Transverse colon (tissue), 4 donors: ENCODE measurements around the gene ADGRG4. TPM values are rescaled to one million over a fixed set of nuclear protein-coding genes. Genes with fewer than 3 reads are reported as not detected.
"Not testable (repeated sequence)": the region's sequence is repeated elsewhere in the genome, so short reads cannot be mapped to it uniquely, and the experiment has no call there.

ENCODE experiments used
- DNase-seq: peaks from one replicate; pipeline ENCODE4 v3.0.0-alpha.2; 2019
- H3K27ac ChIP-seq, 4 donors: fragments of 200-600 bp; sonication (generic); 2 replicates each; pipeline ENCODE4 v1.5.1; 2016 to 2018; ENCODE audit warnings: inconsistent platforms in 4 of 4
- H3K27me3 ChIP-seq: fragments of 200-600 bp; sonication (generic); 2 replicates; pipeline ENCODE4 v1.5.1; 2017; ENCODE audit warnings: inconsistent platforms
- H3K36me3 ChIP-seq, 4 donors: fragments of 200-600 bp; sonication (generic); 2 replicates each; pipeline ENCODE4 v1.5.1; 2017 to 2019; ENCODE audit warnings: inconsistent platforms in 4 of 4
- H3K4me1 ChIP-seq, 4 donors: fragments of 200-600 bp; sonication (generic); 2 replicates each; pipeline ENCODE4 v1.5.1; 2017 to 2020; ENCODE audit warnings: inconsistent platforms in 4 of 4
- H3K4me3 ChIP-seq, 4 donors: fragments of 200-600 bp; sonication (generic); 1 replicate in 1 of 4; 2 replicates in 3 of 4; pipeline versions ENCODE4 v1.5.1 to v1.6.1; 2017 to 2019; ENCODE audit warnings: inconsistent platforms in 4 of 4
- H3K9me3 ChIP-seq, 2 donors: fragments of 200-600 bp; sonication (generic); 2 replicates each; pipeline ENCODE4 v1.5.1; 2017 to 2019; ENCODE audit warnings: inconsistent platforms in 2 of 2
- EP300 ChIP-seq: sonication (generic); formaldehyde crosslinking; IDR thresholded peaks from one replicate; pipeline ENCODE4 v1.6.1; 2017; ENCODE audit warnings: antibody characterized with exemption, low read depth
- POLR2A ChIP-seq: fragments of 450-650 bp; IDR thresholded peaks from one replicate; pipeline ENCODE4 v1.6.1; 2016; ENCODE audit warnings: antibody characterized with exemption, mild to moderate bottlenecking, moderate library complexity
- POLR2AphosphoS5 ChIP-seq, 3 donors: sonication (generic); formaldehyde crosslinking; IDR thresholded peaks; one replicate each; pipeline ENCODE4 v1.6.1; 2016; ENCODE audit warnings: antibody characterized with exemption in 3 of 3
- WGBS, 2 donors: methylation state at CpG; one replicate each; pipeline ENCODE4 v1.1.5; 2018; ENCODE audit warnings: low coverage in 1 of 2; 5-methylcytosine and 5-hydroxymethylcytosine counted together
- in situ Hi-C, 4 donors: fragments of 200-750 bp; cut with MboI; loops; one replicate each; pipeline versions ENCODE4 v1.15.0 to v1.15.1; 2017; ENCODE audit warnings: low sequenced_read_pairs in 3 of 4, low pct_ligation_motif_present in 1 of 4, low pct_unique_long_range_greater_than_20kb in 1 of 4
- intact Hi-C: fragments of 100-400 bp; cut with DNase I; formaldehyde crosslinking; loops from one replicate; pipeline ENCODE4 v1.15.1; 2023; ENCODE audit warnings: low total_unique reads
- total RNA-seq, 4 donors: library from RNA; depleted of rRNA; stranded (reverse); fragments of >200 nt; gene quantifications; one replicate each; pipeline ENCODE4 v1.1.0, GENCODE V29; 2016
- TF ChIP-seq, protein P1 (sequence below), 5 experiments: fragments of 200-600 bp in 3 of 5; fragments of 450-650 bp in 2 of 5; sonication (generic) in 3 of 5; IDR thresholded peaks; 1 replicate in 2 of 5; 2 replicates in 3 of 5; pipeline ENCODE4 v1.5.1; 2016 to 2017; ENCODE audit warnings: antibody characterized with exemption in 5 of 5, inconsistent platforms in 3 of 5, mild to moderate bottlenecking in 2 of 5, moderate library complexity in 1 of 5

Gene ADGRG4
- total RNA-seq, 4 donors from 2014 or later, result under 0.01 TPM; not detected in 3

- DNase-seq, result no peak
- Histone ChIP-seq H3K36me3 (no peaks in the 10 kb centered on the region), H3K27me3 (no peaks in the 10 kb centered on the region), H3K4me3 (no peak overlapping the region), H3K4me1 (peaks cover 0 to 8% (median 2%) of the 10 kb centered on the region in 4 donors), H3K27ac (no peak overlapping the region), H3K9me3 (no peaks in the 10 kb centered on the region)
- in situ Hi-C loops (loop anchor here in 1 of 4 donors (25.0 kb wide), 1 partner anchor 234 kb away; no protein-coding TSS in a partner anchor), intact Hi-C loops (loop anchor here (5.0 kb wide), 1 partner anchor 244 kb away; no protein-coding TSS in a partner anchor)
- WGBS, 2 donors, result 50 to 65% methylated on average over 1 of the region's 1 CpG
- TF ChIP-seq POLR2A, result no peak
- no peak for TF ChIP-seq POLR2AphosphoS5 (IDR thresholded peaks at IDR 0.05)
- TF ChIP-seq, protein P1, sequence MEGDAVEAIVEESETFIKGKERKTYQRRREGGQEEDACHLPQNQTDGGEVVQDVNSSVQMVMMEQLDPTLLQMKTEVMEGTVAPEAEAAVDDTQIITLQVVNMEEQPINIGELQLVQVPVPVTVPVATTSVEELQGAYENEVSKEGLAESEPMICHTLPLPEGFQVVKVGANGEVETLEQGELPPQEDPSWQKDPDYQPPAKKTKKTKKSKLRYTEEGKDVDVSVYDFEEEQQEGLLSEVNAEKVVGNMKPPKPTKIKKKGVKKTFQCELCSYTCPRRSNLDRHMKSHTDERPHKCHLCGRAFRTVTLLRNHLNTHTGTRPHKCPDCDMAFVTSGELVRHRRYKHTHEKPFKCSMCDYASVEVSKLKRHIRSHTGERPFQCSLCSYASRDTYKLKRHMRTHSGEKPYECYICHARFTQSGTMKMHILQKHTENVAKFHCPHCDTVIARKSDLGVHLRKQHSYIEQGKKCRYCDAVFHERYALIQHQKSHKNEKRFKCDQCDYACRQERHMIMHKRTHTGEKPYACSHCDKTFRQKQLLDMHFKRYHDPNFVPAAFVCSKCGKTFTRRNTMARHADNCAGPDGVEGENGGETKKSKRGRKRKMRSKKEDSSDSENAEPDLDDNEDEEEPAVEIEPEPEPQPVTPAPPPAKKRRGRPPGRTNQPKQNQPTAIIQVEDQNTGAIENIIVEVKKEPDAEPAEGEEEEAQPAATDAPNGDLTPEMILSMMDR (IDR thresholded peaks at IDR 0.05), result no peak
- TF ChIP-seq EP300, result no peak
These were observed 29.5 kb upstream of the ADGRG4 start for GRCh38 chrX:136271300-136271699.

GRCh38 chrX:136272325-136272724 is 28.4 kb upstream of the ADGRG4 start:
- H3K4me3 ChIP-seq, result no peak overlapping the region
- peaks cover 0 to 8% (median 2%) of the 10 kb centered on the region in 4 donors for H3K4me1 ChIP-seq
- in situ Hi-C loops (loop anchor here in 1 of 4 donors (25.0 kb wide), 1 partner anchor 235 kb away; no protein-coding TSS in a partner anchor), intact Hi-C loops (loop anchor here (5.0 kb wide), 1 partner anchor 245 kb away; no protein-coding TSS in a partner anchor)
- no peaks in the 10 kb centered on the region for H3K27me3 ChIP-seq
- no peaks in the 10 kb centered on the region for H3K9me3 ChIP-seq
- no peak for DNase-seq
- 30% methylated on average over 1 of the region's 1 CpG; no CpG with 5 or more reads in 1 of the 2 donors for WGBS, 2 donors
- TF ChIP-seq, protein P1 (IDR thresholded peaks at IDR 0.05), result no peak
- TF ChIP-seq POLR2A (no peak), POLR2AphosphoS5 (IDR thresholded peaks at IDR 0.05) (no peak), EP300 (no peak)
- no peaks in the 10 kb centered on the region for H3K36me3 ChIP-seq
- H3K27ac ChIP-seq, result no peak overlapping the region

DNA sequence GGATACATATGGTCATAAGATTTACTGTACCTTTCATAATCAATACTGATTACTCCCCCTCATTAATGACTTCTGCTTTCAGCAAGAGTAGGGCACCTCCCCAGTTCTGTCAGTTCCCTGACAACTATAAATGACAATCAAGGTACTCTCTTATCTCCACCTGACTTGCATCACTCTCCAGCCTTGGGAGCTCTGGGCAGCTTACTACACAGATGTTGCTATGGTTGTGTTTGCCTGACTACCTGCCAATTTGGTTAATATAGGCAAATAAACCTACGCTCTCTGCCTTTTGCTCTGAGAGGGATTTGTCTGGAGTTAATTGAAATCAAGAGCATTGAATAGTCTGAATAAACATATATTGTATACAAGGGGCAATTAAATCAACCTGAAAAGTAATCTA is 26.8 kb upstream of the ADGRG4 start:
- Histone ChIP-seq H3K27ac (no peak overlapping the region), H3K27me3 (no peaks in the 10 kb centered on the region), H3K9me3 (no peaks in the 10 kb centered on the region), H3K4me1 (peaks cover 0 to 8% (median 2%) of the 10 kb centered on the region in 4 donors), H3K36me3 (no peaks in the 10 kb centered on the region), H3K4me3 (no peak overlapping the region)
- 43% methylated on average over 1 of the region's 1 CpG; no CpG with 5 or more reads in 1 of the 2 donors for WGBS, 2 donors
- no peak for DNase-seq
- in situ Hi-C loops (loop anchor here in 1 of 4 donors (25.0 kb wide), 1 partner anchor 237 kb away; no protein-coding TSS in a partner anchor), intact Hi-C loops (loop anchor here (5.0 kb wide), 1 partner anchor 247 kb away; no protein-coding TSS in a partner anchor)
- no peak for TF ChIP-seq EP300
- no peak for TF ChIP-seq POLR2AphosphoS5 (IDR thresholded peaks at IDR 0.05)
- TF ChIP-seq POLR2A, result no peak
- TF ChIP-seq, protein P1 (IDR thresholded peaks at IDR 0.05), result no peak

GRCh38 chrX:136275553-136275952 is 25.2 kb upstream of the ADGRG4 start:
- Histone ChIP-seq H3K27ac (peak overlapping the region in 3 of 4 donors; percentile 19 to 39 (median 34)), H3K27me3 (no peaks in the 10 kb centered on the region), H3K9me3 (no peaks in the 10 kb centered on the region), H3K4me1 (peaks cover 0 to 8% (median 2%) of the 10 kb centered on the region in 4 donors), H3K4me3 (no peak overlapping the region), H3K36me3 (no peaks in the 10 kb centered on the region)
- TF ChIP-seq, protein P1 (IDR thresholded peaks at IDR 0.05), result no peak
- TF ChIP-seq POLR2A (no peak), POLR2AphosphoS5 (IDR thresholded peaks at IDR 0.05) (no peak), EP300 (no peak)
- 53% methylated on average over 4 of the region's 4 CpGs; no CpG with 5 or more reads in 1 of the 2 donors for WGBS, 2 donors
- intact Hi-C loops (loop anchor here (5.0 kb wide), 1 partner anchor 1798 kb away; no protein-coding TSS in a partner anchor), in situ Hi-C loops (no loop called here)
- DNase-seq, result peak; percentile 26

DNA sequence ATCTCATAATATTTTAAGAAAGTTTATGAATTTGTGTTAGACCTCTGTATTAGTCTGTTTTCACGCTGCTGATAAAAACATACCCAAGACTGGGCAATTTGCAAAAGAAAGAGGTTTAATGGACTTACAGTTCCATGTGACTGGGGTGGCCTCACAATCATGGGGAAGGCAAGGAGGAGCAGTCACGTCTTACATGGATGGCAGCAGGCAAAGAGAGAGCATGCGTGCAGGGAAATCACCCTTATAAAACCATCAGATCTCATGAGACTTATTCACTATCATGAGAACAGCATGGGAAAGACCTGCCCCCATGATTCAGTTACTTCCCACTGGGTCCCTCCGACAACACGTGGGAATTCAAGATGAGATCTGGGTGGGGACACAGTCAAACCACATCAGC is 14.4 kb upstream of the ADGRG4 start:
- H3K4me1 ChIP-seq, DNase-seq, intact Hi-C loops, H3K9me3 ChIP-seq, H3K27me3 ChIP-seq, H3K4me3 ChIP-seq, H3K27ac ChIP-seq, H3K36me3 ChIP-seq, in situ Hi-C loops: not testable (repeated sequence)
- 73% methylated on average over 5 of the region's 5 CpGs; no CpG with 5 or more reads in 1 of the 2 donors for WGBS, 2 donors
